Lower leg skin (tissue), 4 donors: ENCODE measurements around the gene FOXP3. TPM values are rescaled to one million over a fixed set of nuclear protein-coding genes. Genes with fewer than 3 reads are reported as not detected.
A peak's percentile ranks its signal among the peaks of the same experiment; 100 is the strongest.

ENCODE experiments used
- DNase-seq, 2 donors: peaks; one replicate each; pipeline ENCODE4 v3.0.0-alpha.2; 2019; ENCODE audit warnings: low spot score in 2 of 2
- H3K4me3 ChIP-seq: fragments of 200-600 bp; sonication (generic); 2 replicates; pipeline ENCODE4 v1.5.1; 2017; ENCODE audit warnings: mild to moderate bottlenecking, low read depth; ENCODE audit not compliant: poor library complexity, severe bottlenecking
- CTCF ChIP-seq, 3 donors: fragments of 450-650 bp; IDR thresholded peaks; one replicate each; pipeline ENCODE4 v1.5.1; 2016; ENCODE audit warnings: antibody characterized with exemption in 3 of 3, mild to moderate bottlenecking in 3 of 3, moderate library complexity in 2 of 3
- POLR2A ChIP-seq, 2 donors: fragments of 450-650 bp; IDR thresholded peaks; one replicate each; pipeline ENCODE4 v1.6.1; 2016 to 2017; ENCODE audit warnings: antibody characterized with exemption in 2 of 2, mild to moderate bottlenecking in 1 of 2, moderate library complexity in 1 of 2
- WGBS, 2 donors: methylation state at CpG; one replicate each; pipeline ENCODE4 v1.1.5; 2018; 5-methylcytosine and 5-hydroxymethylcytosine counted together
- intact Hi-C: fragments of 100-400 bp; cut with DNase I; formaldehyde crosslinking; loops from one replicate; pipeline ENCODE4 v1.15.0; 2023; ENCODE audit warnings: low total_unique reads
- total RNA-seq, 4 donors: library from RNA; depleted of rRNA; stranded (reverse); fragments of >200 nt; gene quantifications; one replicate each; pipeline ENCODE4 v1.1.0, GENCODE V29; 2016

Gene FOXP3
- total RNA-seq, 4 donors from 2014 or later, result 0.69 to 1.1 (median 0.92) TPM

GRCh38 chrX:49270249-49270921, 5.9 kb upstream of the FOXP3 start:
- TF ChIP-seq POLR2A (IDR thresholded peaks at IDR 0.05) (no peak), CTCF (IDR thresholded peaks at IDR 0.05) (no peak)
- intact Hi-C loops, result no loop called here
- no peak for DNase-seq
- H3K4me3 ChIP-seq, result peak overlapping the region; percentile 36
- 60% methylated on average over 37 of the region's 66 CpGs; no CpG with 5 or more reads in 1 of the 2 donors for WGBS, 2 donors

- DNase-seq, result no peak
- intact Hi-C loops, result no loop called here
- WGBS, 2 donors, result 49% methylated on average over 66 of the region's 70 CpGs; no CpG with 5 or more reads in 1 of the 2 donors
Measured at GRCh38 chrX:49269767-49270248, 5.3 kb upstream of the FOXP3 start, which contains the start of gene PPP1R3F. TSS of gene PPP1R3F (plus strand) at chrX:49269793. CDS start at chrX:49269870, 77 bp downstream.

DNA sequence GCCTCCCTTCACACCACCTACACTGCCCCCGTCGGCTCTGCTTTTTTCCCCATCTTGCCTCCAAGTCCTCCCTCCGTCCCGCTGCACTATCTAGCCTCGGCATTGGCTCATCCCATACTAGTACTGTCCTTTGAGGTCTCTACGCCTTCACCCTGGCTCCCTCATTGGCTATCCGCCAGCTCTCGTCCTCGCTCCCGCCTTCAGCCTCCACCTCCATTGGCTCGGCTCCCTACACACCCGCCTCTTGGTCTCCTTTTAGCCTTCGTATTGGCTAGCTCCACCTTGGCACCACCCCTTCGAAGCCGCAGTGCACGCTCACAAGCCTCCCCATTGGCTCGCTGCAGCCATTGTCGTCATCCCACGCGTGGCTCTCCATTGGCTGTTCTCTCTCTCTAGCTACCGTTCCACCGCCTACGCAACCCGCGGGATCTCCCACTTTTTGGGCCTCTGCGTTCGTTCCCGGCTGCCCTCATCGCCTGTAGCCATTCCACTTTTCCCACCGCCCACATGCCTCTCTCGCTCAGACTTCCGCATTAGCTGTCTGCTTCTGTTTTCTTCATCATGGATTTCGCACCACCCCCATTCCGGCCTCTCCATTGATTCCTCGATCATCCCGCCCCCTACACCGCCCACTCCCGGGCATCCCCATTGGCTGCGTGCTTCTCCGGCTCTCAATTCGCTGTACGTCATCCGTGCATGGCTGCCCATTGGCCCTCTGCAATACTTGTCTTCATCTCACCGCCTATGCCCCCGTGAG, 4.7 kb upstream of the FOXP3 start:
- intact Hi-C loops, result no loop called here
- no peak for TF ChIP-seq POLR2A (IDR thresholded peaks at IDR 0.05)
- no peak for TF ChIP-seq CTCF (IDR thresholded peaks at IDR 0.05)
- 0 to 37% methylated on average over 43 to 45 of the region's 45 CpGs for WGBS, 2 donors
- peak; percentile 96 to 99 for DNase-seq
- H3K4me3 ChIP-seq, result no peak overlapping the region

More at GRCh38 chrX:49269767-49270248, 5.3 kb upstream of the FOXP3 start, which contains the start of gene PPP1R3F:
- TF ChIP-seq POLR2A (IDR thresholded peaks at IDR 0.05), result no peak
- no peak for TF ChIP-seq CTCF (IDR thresholded peaks at IDR 0.05)
- peak within 1 kb of the TSS; percentile 36 for H3K4me3 ChIP-seq

DNA sequence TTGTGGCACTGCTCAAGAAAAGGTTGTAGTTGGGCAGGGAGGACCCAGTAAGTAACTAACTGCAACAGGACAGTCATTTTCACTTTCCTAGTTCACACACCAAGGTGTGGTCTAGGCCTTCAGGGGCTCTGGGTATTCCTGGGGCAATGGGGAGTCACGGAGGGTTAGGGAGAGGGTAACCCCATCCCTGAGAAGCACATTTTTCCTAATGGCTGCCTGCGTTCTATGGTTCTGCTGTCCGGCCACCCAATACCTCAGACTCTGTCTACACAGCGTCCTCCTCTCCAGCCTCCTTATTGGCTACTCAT, 4.1 kb upstream of the FOXP3 start:
- intact Hi-C loops, result no loop called here
- H3K4me3 ChIP-seq, result no peak overlapping the region
- TF ChIP-seq POLR2A (IDR thresholded peaks at IDR 0.05), result no peak
- TF ChIP-seq CTCF (IDR thresholded peaks at IDR 0.05), result no peak
- no peak for DNase-seq
- 4 to 47% methylated on average over 4 of the region's 4 CpGs for WGBS, 2 donors

DNA sequence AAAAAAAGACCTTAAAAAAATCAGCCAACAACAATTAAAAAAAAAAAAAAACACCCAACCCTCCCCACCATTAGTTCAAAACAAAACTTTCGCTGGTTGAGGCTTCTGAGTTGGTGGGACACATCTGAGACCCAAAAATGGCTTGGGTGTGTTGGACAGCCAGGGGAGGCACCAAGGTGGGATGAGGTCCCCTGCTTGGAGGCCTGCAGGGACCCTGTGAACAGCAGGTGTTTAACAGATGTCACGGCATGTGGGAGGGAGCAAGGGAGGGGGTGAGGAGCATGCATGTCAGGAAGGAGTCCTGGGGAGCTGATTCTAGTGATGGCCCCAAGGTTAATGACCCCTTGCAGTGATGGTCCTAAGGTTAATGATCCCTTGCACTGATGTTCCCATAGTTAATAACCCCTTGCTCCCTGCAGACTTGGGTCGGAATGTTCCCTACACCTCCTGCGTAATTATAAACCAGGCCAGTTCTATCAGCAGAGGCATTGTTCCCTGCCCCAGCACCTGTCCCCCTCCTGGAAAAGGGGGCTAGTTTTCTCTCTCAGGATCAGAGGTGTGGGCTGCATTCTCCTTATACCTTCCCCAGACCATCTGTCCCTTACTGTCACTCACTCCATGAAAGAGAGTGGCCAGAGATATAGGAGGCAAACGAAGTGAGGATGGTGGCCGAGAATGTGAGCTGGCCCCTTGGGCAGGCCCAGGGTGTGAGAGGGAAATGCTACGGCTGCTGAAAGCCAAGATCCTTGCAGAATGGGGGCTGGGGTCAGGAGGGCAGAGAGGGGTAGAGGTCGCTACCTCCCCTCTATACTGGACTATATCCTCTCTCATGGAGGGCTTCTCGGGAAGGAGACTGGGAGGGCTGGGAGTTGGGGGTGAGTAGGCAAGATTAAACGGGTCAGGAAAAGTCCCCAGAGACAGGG, 2.3 kb upstream of the FOXP3 start:
- DNase-seq, result no peak
- TF ChIP-seq POLR2A (IDR thresholded peaks at IDR 0.05) (no peak), CTCF (IDR thresholded peaks at IDR 0.05) (no peak)
- 70 to 79% methylated on average over 9 to 10 of the region's 10 CpGs for WGBS, 2 donors
- intact Hi-C loops, result no loop called here
- H3K4me3 ChIP-seq, result no peak overlapping the region
